AG09309 (cell line): ENCODE measurements around the gene MACF1.

Experiments used
- DNase-seq: peaks from one replicate; pipeline ENCODE4 v3.0.0-alpha.2; 2010; ENCODE audit warnings: low read depth
- H3K4me3 ChIP-seq: 2 replicates; pipeline ENCODE4 v1.5.1; 2011; ENCODE audit warnings: mild to moderate bottlenecking, low read depth, low read length, moderate library complexity; ENCODE audit not compliant: control insufficient read depth
- CTCF ChIP-seq: IDR thresholded peaks from 2 replicates; pipeline ENCODE4 v1.5.1; 2011; ENCODE audit warnings: mild to moderate bottlenecking, low read depth, low read length, inconsistent platforms; ENCODE audit not compliant: insufficient read depth, control insufficient read depth; ENCODE audit errors: missing control alignments

The MACF1 gene

GRCh38 chr1:39262802-39263201 lies 58.3 kb downstream of the MACF1 start:
- no peak for DNase-seq
- no peak overlapping the region for H3K4me3 ChIP-seq
- no peak for TF ChIP-seq CTCF

DNA sequence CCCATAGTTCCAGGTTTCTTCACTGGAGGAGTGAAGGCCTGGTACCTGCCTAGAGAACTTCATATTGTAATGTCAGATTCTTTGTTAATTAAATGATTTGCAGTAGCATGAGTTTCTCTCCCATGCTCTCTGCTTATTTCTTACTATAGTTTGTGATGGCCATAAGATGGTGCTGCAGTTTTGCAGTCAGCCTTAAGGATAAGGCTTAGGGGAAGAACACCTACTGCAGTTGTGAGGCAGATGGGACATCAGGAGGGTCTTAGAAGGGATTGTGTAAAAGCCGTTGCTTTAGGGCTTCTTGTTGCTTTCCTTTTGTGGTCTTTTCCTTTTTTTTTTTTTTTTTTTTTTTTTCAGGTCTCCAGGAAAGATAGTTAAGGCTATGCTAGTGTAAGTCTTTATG lies 61.8 kb downstream of the MACF1 start:
- no peak for DNase-seq
- no peak for TF ChIP-seq CTCF
- H3K4me3 ChIP-seq, result no peak overlapping the region

DNA sequence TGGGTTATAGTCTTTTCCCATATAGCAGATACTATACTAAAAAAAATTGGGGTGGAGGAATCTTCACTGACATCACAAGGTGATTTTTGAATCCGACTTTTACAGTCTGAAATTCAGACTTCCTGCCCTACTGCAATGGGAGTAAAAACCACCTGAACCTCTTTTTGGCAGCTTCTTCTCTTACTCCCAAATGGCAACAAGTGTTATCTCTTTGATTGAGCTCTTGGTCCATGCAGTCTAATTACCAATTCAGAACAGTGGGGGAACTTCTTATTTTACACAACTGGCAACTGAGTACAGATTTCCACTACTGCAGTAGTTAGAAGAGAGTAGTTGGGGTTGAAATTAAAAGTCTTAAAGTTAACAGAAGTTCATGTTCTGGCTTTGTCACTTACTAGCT lies 62.3 kb downstream of the MACF1 start:
- TF ChIP-seq CTCF, result no peak
- H3K4me3 ChIP-seq, result no peak overlapping the region
- DNase-seq, result no peak

DNA sequence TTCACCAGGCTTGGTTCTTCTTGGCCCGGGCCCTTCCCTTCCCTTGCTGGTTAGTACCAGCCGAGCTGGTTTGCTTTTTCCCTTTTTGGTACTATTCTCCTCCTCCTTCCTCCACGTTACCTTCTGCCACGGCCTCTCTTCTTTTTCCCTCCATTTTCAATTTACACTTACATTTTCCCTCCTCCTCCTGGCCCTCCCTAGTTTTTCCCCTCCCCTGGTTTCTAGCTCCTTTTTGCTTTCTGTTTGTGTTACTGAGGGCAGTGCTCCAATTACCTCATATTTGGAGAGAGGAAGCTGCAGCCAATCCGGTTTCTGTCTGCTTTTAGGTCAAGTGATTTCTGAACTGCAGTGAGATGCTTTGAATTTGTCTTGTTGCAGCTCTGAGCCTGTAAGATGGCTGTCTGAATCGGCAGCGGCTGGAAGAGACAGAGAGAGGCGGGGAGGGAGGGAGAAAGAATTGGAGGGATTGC lies 63.7 kb downstream of the MACF1 start:
- DNase-seq, result peak; percentile 67
- TF ChIP-seq CTCF, result no peak
- peak overlapping the region; percentile 48 for H3K4me3 ChIP-seq

- DNase-seq, result no peak
- peak overlapping the region; percentile 48 for H3K4me3 ChIP-seq
- no peak for TF ChIP-seq CTCF
Measured at GRCh38 chr1:39268906-39269305, 64.4 kb downstream of the MACF1 start.

- DNase-seq, result no peak
- peak overlapping the region; percentile 23 for H3K4me3 ChIP-seq
- no peak for TF ChIP-seq CTCF
Measured at GRCh38 chr1:39269349-39269748, 64.9 kb downstream of the MACF1 start.

GRCh38 chr1:39269791-39270342 lies 65.4 kb downstream of the MACF1 start:
- DNase-seq, result peak; percentile 46
- TF ChIP-seq CTCF, result no peak
- H3K4me3 ChIP-seq, result peak overlapping the region; percentile 26
